ENCODE measurements around the gene PRDM11.
A peak's percentile ranks its signal among the peaks of the same experiment; 100 is the strongest.

DNA sequence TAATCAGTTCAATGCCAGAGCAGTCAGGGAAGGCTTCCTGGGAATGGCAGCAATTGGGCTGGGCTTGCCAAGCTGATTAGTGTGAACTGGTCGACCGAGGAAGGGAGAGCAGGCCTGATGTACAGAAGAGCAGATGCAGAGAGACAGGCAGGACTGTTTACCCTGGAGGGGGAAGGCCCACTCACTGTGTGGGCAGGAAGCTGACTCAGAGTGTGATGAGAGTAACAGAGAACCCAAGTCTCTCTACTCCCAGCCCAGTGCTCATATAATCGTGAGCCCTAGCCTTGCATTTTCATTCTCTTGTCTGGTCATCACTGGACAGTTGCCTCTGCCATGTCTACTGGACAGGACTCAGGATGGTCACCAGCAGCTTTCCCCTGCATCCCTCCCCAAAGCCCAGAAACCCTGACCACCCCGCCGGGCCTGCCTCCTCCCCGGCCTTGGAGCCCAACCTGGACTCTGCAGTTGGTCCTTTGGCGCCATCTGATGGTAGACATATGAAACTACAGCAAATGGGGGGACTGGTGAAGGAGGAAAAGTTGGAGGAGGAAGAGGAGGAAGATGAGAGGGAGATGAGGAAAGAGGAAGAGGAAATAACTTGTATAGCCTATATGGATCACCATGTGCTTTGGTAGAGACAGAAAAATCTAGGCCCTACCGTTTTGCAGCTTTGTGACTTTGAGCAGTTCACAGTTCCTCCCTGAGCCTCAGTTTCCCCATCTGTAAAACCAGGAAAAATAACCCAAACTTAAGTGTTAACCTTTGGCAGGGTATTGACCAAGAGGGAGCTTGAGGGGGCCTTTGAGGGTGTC is 43.4 kb upstream of the PRDM11 start:
- no peak for TF ChIP-seq NR2F1 (conservative IDR thresholded peaks at IDR 0.05)
- TF ChIP-seq USF2 (IDR thresholded peaks at IDR 0.05; ENCODE audit: borderline replicate concordance, low read depth, low read length), result no peak
- TF ChIP-seq NFIC (IDR thresholded peaks at IDR 0.05; ENCODE audit: low read depth, low read length), result no peak
- TF ChIP-seq EZH2 (IDR thresholded peaks at IDR 0.05; ENCODE audit: borderline replicate concordance, control insufficient read depth, low read depth, low read length), result no peak
- TF ChIP-seq, protein P1, sequence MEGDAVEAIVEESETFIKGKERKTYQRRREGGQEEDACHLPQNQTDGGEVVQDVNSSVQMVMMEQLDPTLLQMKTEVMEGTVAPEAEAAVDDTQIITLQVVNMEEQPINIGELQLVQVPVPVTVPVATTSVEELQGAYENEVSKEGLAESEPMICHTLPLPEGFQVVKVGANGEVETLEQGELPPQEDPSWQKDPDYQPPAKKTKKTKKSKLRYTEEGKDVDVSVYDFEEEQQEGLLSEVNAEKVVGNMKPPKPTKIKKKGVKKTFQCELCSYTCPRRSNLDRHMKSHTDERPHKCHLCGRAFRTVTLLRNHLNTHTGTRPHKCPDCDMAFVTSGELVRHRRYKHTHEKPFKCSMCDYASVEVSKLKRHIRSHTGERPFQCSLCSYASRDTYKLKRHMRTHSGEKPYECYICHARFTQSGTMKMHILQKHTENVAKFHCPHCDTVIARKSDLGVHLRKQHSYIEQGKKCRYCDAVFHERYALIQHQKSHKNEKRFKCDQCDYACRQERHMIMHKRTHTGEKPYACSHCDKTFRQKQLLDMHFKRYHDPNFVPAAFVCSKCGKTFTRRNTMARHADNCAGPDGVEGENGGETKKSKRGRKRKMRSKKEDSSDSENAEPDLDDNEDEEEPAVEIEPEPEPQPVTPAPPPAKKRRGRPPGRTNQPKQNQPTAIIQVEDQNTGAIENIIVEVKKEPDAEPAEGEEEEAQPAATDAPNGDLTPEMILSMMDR (IDR thresholded peaks at IDR 0.05 in 2 of 3, conservative IDR thresholded peaks at IDR 0.05 in 1 of 3; ENCODE audit: control insufficient read depth in 2 of 3, extremely low read depth in 1 of 3, insufficient read depth in 1 of 3, low read depth in 3 of 3, low read length in 3 of 3), result peak; percentile 85 to 92 (median 88)
- TF ChIP-seq CHD4 (IDR thresholded peaks at IDR 0.05), result no peak
- TF ChIP-seq ZBTB40 (IDR thresholded peaks at IDR 0.05; ENCODE audit: borderline replicate concordance), result no peak
- TF ChIP-seq CEBPB (IDR thresholded peaks at IDR 0.05; ENCODE audit: borderline replicate concordance in 1 of 2, low read depth in 2 of 2, low read length in 2 of 2), result no peak
- TF ChIP-seq POLR2AphosphoS2 (IDR thresholded peaks at IDR 0.05; ENCODE audit: low read depth, low read length), result no peak
